ENCODE data around the gene DHH.

GRCh38 chr12:49079793-49080192 is 14.8 kb downstream of the DHH start:
- TF ChIP-seq CTCF (conservative IDR thresholded peaks at IDR 0.05) = no peak
- TF ChIP-seq EZH2 (IDR thresholded peaks at IDR 0.05; ENCODE audit: low read depth) = no peak

Data from PC-9 (cell line).